Sciatic nerve (tissue), 2 donors: ENCODE results near the gene ASB4. TPM values are rescaled to one million over a fixed set of nuclear protein-coding genes. Genes with fewer than 3 reads are reported as not detected.
A peak's percentile ranks its signal among the peaks of the same experiment; 100 is the strongest.
"Not testable (repeated sequence)": the region's sequence is repeated elsewhere in the genome, so short reads cannot be mapped to it uniquely, and the experiment has no call there.

Experiments used
- ATAC-seq: fragments of 200-7000 bp; cut with Tn5 transposase; one replicate; pipeline ENCODE4 v1.9.1; 2020; ENCODE audit warnings: mild to moderate bottlenecking, moderate library complexity
- DNase-seq: peaks from one replicate; pipeline ENCODE4 v3.0.0-alpha.2; 2020; ENCODE audit warnings: low spot score
- intact Hi-C: fragments of 100-400 bp; cut with DNase I; formaldehyde crosslinking; loops from one replicate; pipeline ENCODE4 v1.14.2; 2022
- total RNA-seq: library from RNA; stranded (reverse); fragmentation: NEBNext Ultra II Directional; extraction: Animal tissue kit (Norgen Biotek cat#: 25700); gene quantifications from one replicate; pipeline ENCODE4 v1.2.1, GENCODE V29; 2021
- donor health status: DM: no; HTN: no; CAD: no.
- donor health status: DM: no; HTN: no; CAD: no.

Gene ASB4
- total RNA-seq, 1 donor from 2014 or later = 0.80 TPM

DNA sequence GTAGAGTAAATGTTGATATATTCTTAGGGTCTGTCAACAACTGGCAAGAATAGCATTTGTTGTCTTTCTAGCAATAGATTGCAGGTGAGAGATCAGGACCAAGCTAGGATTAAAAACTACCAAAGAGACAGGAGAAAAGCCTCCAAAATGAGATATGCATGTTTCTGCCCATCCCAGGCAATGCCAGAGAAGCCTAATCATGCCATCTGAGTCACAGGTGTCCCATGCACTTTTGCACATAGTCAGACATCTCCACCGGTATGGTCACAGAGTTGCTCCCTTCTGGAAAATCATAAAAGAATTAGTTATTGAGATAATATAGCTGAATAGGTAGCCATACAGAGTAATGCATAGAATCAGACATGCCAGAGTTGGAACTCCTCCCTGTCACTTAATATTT lies 59.9 kb downstream of the ASB4 start:
- no peak for DNase-seq
- intact Hi-C loops = no loop called here
- no peak for ATAC-seq

DNA sequence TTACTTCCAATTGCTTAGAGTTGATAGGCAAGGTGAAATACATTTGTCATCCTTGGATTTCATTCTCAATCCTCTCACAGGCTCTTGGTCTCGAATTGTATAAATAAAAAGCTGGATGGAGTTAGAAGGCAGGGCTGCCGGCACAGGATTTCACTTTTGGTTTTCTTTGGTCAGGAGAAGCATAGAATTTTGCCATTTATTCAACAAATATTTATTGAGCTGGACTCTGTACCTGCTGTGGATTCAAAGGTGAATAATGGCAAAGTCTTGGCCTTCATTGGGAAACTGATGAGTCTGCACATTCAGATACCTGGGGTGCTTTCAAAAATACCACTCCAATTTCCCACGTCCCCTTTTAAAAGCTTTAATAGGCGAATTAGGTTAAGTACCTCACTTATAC lies 60.9 kb downstream of the ASB4 start:
- ATAC-seq (no peak), DNase-seq (no peak)
- intact Hi-C loops = no loop called here

DNA sequence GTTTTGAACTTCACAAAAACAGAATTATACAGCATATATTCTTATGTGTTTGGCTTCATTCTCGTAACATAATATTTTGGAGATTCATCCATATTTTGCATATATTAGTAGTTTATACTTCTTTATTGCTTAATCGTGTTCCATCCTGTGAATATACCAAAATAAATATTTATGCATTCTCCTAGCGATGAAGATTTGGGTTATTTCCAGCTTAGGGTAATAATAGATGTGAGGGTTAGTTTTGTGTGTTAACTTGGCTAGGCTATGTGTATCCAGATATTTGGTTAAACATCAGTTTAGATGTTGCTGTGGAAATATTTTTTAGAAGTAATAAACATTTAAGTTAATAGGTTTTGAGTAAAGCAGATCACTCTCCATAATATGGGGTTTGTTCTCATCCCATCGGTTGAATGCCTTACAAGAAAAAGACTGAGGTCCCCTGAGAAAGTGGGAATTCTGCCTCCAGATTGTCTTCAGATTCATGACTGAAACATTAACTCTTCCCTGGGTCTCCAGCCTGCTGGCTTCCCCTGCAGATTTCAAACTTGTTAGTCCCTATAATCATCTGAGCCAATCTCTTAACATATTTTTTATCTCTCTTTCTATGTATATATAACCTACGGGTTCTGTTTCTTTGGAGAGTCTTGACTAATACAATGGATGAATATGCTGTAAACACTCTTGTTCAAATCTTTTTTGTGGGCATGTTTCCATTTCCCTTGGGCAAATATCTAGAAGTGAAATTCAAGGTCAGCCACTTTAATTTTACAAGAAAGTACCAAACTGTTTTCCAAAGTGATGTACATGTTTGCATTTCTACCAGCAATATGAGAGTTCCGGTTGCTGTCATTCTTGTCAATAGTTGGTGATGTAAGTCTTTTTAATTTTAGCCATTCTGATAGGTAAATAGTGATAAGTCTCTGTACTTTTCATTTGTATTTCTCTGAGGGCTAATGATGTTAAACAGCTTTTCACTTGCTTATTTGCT lies 61.9 kb downstream of the ASB4 start:
- ATAC-seq (no peak), DNase-seq (no peak)
- intact Hi-C loops = no loop called here

DNA sequence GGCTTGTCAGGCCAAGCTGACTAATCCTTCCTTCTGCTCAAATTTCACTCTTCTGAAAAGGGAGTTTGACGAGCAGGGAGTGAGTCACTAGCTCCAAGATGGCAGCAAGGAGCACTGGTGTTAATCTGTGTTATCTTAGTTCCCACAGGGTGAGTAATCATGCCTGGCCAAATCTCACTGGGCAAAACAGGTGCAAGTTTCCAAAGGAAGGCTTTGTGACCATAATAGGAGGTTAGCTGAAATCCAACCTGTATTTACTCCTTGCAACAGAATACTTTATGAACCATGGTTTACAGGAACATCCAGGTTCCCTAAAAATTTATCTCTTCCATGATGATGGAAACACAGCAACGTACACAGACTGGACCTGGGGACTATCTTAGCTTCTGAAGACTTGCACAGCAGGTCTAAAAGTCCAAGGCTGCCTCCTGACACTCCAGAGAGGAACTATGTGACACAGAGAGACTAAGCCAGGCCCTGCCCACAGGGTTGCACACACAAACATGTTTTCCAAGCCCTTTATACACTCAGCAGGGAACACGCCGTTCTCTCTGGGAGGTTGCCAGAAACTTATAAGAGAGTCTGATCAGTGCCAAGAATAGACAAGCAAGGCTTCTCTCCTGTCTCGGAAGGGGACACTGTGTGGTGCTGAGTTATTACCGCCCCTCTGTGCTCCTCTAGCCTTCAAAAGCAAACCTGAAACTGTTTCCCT lies 64.2 kb downstream of the ASB4 start:
- DNase-seq = peak; percentile 86
- ATAC-seq = peak; percentile 98
- intact Hi-C loops = no loop called here

DNA sequence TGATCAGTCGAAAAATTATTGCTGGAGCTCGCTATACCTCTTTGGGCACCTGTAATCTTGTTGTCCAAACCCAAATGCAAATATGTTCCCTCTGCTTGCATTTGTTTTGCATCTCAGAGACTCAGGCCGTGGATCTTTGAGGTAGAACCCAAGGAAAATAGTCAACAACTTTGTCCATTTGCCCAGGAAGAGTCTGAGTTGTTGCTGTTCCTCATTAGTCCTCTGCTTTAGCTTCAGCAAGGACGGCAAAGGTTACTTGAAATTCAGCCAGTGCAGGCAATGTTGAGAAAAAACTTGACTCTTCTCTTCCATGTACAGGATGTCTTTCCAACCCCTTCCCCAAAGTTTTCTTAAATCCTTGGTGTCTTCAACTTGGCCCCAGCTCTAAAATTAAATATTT lies 64.8 kb downstream of the ASB4 start:
- intact Hi-C loops = no loop called here
- peak; percentile 8 for ATAC-seq
- DNase-seq = no peak

DNA sequence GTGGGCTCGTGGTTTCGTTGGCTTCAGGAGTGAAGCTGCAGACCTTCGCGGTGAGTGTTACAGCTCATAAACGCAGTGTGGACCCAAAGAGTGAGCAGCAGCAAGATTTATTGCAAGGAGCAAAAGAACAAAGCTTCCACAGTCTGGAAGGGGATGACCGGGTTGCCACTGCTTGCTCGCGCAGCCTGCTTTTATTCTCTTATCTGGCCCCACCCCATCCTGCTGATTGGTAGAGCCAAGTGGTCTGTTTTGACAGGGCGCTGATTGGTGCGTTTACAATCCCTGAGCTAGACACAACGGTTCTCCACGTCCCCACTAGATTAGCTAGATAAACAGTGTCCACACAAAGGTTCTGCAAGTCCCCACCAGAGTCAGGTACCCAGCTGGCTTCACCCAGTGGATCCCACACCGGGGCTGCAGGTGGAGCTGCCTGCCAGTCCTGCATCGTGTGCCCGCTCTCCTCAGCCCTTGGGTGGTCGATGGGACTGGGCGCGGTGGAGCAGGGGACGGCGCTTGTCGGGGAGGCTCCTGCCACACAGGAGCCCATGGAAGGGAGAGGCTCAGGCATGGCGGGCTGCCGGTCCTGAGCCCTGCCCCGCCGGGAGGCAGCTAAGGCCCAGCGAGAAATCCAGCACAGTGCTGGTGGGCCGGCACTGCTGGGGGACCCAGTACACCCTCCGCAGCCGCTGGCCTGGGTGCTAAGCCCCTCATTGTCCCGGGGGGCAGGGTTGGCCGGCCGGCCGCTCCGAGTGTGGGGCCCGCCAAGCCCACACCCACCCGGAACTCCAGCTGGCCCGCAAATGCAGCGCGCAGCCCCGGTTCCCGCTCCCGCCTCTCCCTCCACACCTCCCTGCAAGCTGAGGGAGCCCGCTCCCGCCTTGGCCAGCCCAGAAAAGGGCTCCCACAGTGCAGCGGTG lies 66.5 kb downstream of the ASB4 start:
- ATAC-seq, DNase-seq, intact Hi-C loops: not testable (repeated sequence)

DNA sequence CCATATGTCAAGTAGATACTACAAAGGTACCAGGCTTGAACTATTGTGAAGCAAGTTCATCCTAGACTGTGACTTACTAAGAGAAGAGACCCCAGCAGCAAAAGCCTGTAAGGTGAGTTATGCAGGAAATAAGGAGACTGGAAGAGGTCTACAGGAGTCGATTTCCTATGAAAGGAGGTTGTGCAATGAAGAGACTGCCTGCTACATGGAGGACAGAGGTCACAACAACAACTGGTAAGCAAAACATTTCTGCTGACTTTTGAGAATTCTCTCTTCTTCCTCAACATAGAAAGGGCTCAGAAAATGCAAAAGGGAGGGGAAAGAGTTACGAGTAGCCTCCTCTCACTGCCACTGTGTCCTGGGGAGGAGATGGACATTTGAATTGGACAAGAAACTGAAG lies 68.2 kb downstream of the ASB4 start:
- DNase-seq (no peak), ATAC-seq (no peak)
- intact Hi-C loops = no loop called here

DNA sequence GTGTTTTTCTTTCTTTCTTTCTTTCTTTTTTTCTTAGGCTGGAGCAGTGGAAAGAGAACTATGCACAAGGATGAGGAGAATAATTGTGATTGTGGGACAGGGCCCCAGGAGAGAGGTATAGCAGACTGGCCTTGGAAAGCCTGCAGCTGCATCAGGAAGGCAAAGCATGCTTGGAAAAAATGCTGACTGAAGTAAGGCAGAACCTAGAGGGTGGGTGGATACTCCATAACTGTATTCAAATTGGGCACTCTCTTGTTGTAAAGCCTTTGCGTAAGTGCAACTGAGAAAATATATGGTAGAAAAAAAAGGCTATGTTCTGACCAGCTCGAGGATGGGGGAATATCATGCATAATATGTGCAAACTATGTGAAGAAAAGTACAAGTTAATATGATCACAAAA lies 71.0 kb downstream of the ASB4 start:
- intact Hi-C loops = no loop called here
- DNase-seq (no peak), ATAC-seq (peak; percentile 47)

DNA sequence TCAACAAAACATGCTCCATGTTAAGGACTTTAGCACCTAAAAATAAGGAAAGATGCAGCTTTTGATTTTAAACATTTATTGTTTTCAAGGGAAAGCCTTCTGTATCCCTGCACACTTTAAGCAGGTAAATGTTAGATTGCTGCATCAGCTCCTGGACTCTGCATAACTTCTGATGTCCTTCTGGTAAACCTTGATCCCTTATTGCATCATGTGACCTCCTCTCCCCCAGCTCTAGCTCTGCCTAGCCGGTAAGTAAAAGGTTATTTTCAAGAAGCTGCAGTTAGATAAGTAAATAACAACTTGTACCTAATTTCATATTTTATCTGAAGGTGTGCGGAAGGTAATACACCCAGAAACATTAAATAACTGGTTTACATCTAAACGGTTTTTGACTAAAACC lies 73.1 kb downstream of the ASB4 start:
- intact Hi-C loops = no loop called here
- ATAC-seq (no peak), DNase-seq (no peak)

DNA sequence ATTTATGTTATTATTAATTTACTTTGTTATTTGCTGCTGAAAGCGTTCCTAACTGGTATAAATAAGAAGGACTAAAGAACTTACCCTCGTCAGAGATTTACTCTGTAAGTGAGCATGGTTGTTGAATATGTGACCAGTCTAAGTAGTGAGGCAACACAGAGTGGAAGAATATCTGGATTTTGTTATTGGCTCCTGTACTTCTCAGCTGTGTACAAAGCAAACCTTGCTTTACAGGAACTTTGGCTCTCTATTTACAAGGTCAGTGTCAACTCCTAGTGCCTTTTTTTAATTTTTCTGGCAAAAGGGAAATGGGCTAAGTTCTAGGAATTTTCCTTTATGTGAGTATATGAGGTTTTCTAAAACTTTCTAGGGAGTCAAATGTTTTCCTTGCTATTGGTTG lies 74.9 kb downstream of the ASB4 start:
- intact Hi-C loops = no loop called here
- peak; percentile 30 for ATAC-seq
- DNase-seq = no peak

DNA sequence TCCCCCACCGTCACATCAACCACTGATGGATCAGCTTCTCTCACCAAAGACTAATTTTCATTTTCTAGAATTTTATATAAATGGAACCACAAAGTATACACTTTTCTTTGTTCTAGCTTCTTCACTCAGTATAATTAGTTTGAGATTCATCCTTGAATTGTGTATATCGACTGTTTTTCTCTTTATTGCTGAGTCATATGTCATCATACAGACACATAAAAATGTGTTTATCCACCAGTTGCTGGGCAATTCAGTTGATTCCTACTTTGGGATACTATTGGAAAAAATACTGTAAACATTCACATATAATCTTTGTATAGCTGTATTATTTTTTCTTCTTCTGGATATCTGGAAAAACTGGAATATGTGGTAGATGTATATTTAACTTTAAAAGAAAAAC lies 84.0 kb downstream of the ASB4 start:
- ATAC-seq = no peak
- intact Hi-C loops = no loop called here
- DNase-seq = no peak

DNA sequence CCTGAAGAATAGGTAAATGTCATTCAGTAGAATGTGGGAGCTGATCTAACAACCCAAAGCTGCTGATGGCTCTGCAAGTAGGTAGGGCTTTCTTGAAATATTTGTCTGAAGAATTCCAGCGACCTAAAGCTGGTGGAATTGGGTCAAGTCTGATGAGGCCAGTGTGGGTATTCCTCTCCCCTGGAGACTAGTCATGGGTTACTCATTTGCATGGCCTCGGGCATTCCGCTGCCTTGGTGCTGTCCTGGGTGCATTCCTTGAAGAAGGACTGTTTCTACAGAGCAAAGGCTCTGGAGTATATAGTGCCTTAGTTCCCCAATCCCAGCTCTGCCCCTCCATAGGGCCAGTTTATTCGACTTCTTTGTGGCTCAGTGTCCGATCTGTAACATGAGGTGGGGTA lies 91.4 kb downstream of the ASB4 start:
- ATAC-seq (no peak), DNase-seq (no peak)
- intact Hi-C loops = no loop called here

DNA sequence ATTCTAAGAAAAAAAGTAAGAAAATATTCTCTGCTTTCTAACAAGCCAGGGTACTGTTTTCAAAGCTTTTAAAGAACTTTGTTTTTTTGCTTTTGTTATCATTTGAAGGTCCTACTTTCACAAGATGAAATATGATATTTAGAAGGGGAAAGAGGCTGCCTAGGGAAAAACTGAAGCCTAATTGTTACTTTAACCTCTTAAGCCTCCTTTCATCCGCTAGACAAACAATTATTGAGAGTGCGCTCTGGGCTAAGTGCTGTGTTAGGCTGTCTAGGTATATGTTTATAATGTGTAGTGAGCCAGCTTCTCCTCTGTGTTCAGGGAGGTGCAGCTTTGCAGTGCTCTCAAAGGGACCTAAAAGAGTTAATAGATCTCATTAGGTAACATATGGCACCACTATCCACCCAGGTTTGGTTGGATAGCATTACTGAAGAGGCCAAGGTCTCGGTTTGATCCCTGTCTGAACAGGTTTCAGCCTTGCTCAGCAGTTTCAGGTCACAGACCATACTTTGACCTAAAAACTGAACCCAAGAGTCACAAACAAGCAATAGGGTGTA lies 92.6 kb downstream of the ASB4 start:
- DNase-seq = no peak
- ATAC-seq = peak; percentile 41
- intact Hi-C loops = no loop called here

DNA sequence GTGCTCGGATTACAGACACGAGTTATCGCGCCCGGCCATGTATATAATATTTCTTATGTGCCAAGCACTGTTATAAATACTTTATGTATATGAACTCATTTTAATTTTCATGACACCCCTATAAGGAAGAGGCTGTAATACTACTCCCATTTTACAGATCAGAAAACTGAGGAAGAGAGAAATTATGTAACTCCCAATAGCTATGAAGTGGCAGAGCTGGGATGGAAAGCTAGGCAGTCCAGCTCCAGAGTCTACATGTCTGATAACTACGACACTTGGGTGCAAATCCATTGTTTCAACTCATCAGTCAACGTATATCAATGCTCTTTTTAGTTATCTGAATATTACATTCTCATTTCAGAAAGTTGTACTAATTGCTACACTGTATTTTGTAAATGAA lies 93.6 kb downstream of the ASB4 start:
- ATAC-seq (no peak), DNase-seq (no peak)
- intact Hi-C loops = no loop called here

DNA sequence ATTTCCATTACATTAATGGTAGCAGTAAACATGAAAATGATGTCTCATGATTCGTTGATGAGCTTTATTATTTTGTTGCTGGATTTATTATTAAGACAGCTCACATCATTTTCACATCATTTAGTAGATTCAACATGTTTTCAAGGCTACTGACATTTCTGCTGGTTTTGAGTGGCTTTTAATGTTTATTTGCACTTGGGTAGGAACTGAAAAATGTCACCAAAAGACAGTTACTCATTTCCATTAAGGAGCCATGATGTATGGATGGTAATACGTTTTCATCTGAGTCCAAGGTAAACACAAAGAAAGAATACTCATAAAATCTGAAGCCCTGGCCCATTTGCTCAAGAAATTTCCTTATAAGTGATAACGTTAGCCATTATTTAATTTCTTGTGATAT lies 95.7 kb downstream of the ASB4 start:
- intact Hi-C loops = no loop called here
- DNase-seq (no peak), ATAC-seq (no peak)

DNA sequence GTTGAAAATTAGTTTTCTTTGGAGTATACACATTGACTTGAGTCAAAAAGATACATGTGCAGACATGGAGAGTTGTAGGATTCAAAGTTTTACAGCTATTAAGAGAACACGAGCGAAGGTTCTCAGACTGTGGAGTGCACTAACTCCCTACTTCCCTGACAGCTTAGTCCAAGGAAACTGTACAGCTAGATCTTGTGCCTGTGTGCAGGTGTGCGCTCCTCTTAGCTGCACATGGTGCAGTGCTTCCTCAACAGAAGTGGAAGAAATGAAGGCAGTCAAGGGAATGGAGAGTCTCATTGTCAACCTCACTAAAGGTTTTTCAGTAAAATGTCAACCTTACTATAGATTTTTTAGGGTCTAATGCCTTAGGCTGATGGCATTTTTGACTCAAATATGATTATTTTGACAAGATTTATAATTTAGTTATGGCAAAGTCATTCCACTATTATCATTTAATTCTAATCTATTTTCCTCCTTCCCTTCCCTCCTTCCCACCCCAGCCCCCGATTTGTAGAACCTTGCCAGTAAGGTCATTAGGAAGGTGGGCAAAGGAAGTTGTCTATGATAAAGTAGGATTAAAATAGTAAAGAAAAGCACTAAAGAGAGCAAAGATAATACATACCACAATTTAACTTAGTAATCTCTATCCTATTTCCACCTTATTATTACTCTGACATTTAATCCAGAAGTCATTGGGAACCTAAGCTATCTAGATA lies 97.0 kb downstream of the ASB4 start:
- ATAC-seq (peak; percentile 44), DNase-seq (no peak)
- intact Hi-C loops = no loop called here

DNA sequence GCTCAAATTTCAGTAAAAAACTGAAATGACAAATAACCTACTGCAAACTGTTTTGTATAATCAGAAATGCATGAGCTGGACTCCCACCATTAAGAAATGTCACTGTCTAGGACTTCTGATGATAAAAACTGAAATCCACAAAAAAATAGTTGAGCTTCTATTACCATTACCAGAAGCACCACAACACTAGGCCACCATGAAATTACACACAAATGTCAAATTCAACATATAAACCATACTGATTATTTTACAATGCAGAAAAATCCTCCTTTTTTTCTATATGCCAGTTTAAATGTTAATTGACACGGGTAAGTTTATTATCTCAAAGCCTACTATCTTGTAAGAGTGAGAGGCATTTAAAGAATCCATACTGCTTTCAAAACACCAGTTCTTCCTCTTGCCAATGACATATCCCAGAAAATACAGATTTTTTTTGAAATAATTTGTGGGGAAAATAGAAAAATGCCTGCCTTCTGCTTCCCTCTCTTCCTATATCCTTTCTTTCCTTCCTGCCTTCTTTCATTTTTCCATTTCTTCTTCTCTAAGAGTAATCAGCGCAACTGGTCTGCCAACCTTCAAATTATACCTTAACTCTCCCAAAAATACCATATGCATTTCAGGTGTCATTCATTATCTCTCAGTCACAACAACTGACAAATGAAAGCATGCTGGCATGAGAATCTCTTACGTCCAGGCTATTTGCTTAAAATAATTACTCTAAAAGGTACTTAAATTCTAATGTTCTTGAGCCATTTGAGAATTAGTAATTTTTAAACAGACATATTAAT lies 98.3 kb downstream of the ASB4 start:
- intact Hi-C loops = no loop called here
- DNase-seq = no peak
- no peak for ATAC-seq
